Embryonic facial prominence (tissue), 1 donor: ENCODE measurements around the gene SIT1.

Experiments
- DNase-seq: peaks from one replicate; pipeline ENCODE4 v3.0.0-alpha.2; 2016; ENCODE audit errors: extremely low spot score

The SIT1 gene

DNA sequence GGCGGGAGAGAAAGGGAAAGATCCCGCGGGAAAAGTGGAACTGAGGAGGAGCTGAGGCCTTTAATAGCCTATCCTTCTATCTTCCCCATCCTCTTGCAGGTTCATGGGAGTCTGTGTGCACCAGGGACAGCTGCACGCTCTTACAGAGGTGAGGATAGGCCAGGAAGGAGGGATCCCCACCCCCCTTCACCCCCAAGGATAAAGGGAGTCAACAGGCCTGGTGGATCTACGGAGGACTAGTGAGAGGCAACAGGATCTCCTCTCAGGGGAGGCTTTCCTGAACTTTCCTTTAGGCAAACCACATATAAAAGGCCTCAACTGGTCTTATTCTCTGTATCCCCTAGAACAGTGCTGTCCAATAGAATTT is 44.6 kb downstream of the SIT1 start:
- DNase-seq, result no peak

DNA sequence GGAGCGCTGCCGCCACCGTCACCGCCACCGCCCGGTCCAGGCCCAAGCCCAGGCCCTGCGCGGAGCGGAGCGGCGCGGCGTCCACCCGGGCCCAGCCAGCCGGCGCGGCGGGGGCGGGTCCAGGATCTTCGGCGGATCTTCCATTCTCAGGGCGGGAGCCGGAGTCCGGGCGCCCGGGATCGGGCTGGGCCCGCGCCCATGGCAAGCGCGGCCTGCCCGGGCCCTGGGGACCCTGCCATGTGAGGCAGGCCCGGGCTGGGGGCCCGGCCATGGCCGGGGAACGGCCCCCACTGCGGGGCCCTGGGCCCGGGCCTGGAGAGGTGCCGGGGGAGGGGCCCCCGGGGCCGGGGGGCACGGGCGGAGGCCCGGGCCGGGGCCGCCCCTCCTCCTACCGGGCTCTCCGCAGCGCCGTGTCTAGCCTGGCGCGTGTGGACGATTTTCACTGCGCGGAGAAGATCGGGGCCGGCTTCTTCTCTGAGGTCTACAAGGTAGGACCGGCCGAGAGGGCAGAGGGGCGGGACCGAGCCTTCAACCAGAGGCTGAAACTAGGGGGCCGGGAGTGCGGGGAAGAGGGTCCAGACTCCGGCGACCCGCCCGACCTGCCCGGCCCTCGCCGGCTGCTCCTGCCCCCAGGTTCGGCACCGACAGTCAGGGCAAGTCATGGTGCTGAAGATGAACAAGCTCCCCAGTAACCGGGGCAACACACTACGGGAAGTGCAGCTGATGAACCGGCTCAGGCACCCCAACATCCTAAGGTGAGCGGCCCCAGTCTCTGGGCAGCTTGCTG is 45.2 kb downstream of the SIT1 start:
- DNase-seq, result no peak

DNA sequence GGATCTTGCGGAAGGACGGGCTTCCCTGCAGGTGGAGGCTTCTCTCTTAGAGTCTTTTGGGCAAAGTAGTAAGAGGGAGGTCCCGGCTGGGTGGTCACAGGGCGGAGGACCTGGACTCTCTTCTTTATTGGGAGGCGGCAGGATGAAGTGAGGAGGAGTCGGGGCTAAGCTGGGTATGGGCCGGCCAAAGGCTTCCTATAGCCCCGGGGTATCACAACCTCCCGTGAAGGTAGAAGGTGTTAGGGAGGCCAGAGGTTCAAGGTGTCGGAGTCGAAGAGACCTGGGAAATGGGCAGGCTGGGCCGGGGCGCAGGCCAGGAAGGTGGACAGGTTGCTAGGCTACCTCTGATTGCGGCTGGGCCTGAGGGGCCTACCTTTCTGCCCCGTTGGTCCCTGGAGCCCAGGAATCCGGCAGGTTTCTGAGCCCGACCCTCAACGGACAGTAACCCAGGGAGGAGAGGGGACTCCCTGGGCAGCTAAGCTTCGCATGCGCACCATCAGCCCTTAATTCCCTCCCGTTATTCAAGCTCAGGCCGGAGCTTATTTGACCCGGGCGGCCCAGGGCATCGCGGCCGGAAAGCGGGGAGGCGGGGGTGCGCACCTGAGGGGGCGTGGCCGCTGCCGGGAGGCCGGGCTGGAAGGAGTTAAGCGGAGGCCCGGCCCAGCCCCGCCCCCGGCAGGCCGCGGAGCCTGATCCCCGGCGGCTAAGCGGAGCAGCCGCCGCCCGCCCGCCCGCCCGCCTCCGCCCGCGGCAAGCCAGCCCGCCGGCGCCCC is 46.0 kb downstream of the SIT1 start, which contains the start of gene TESK1:
TSS of gene TESK1 (plus strand) at position 685 of the 773 bp plus-strand sequence. CDS start 358 bp downstream, outside the sequence.
- DNase-seq, result no peak

DNA sequence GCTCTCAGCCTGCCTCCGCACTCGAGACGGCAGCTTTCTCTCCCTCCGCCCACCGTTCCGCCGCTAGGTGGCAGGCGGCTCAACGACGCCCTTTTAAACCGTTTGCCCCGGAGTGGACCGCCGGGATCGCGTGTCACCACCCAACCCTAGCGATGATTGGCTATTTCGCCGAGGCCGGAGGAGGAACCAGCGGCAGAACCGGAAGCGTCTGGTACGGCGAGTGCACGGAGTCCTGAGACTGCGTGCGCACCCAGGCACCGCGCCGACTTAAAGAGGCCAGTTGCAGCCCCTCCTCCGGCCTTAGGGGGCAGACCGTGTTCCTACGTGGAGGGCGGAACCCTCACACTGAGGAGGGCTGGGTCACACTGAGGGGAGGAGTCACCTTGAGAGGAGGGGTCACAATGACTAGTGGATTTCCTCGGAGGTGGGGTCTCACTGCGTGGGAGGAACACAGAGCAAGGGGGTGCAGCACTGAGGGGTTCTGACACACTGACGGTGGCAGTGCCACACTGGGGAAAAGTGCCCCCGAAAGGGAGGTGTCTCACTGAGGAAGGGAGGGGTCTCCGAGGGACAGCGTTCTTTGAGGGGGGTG is 46.6 kb downstream of the SIT1 start:
- DNase-seq, result peak; percentile 99

- no peak for DNase-seq
Measured at GRCh38 chr9:35603506-35603985, 47.2 kb downstream of the SIT1 start.

DNA sequence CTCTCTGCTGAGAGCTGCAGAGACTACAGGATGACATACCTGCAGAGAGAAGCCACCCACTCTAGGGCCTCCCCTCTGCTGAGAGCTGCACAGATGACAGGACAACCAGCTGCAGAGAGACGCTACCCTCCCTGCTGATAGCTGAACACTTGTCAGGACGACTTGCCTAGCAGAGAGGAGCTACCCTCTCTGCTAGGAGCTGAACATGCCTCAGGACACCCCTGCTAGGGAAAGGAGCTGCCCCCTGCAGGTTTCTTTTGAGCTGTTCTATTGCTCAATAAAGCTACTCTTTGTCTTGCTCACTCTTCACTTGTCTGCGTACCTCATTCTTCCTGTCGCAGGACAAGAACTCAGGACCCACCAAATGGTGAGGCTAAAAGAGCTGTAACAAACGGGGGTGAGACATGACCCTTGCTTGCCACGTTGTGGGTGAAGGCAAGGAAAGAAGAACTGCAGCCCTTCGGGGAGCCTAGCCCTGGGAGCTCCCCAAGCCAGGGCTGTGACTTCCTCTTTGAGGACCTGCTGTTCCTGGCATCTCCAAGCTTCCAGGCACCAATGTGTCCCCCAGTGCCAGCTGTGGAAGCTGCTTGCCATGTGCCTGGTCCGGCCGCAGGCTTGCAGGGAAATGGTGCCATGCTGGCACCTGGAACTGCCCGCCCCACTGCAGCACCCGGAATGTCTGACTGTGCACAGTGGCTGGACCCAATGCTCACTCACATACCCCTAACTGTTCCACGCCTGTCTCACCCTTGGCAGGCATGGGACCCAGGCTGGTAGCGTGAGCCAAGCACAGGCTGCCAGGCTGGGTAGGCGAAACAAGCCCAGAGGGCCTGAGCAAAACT is 50.7 kb downstream of the SIT1 start:
- DNase-seq, result no peak
